NK-92 (cell line): ENCODE results near the gene IKZF1.

Experiments used
- DNase-seq: peaks from one replicate; lab custom pipeline; 2025; ENCODE audit not compliant: unreplicated experiment; lab: John Stamatoyannopoulos, UW

IKZF1 gene

DNA sequence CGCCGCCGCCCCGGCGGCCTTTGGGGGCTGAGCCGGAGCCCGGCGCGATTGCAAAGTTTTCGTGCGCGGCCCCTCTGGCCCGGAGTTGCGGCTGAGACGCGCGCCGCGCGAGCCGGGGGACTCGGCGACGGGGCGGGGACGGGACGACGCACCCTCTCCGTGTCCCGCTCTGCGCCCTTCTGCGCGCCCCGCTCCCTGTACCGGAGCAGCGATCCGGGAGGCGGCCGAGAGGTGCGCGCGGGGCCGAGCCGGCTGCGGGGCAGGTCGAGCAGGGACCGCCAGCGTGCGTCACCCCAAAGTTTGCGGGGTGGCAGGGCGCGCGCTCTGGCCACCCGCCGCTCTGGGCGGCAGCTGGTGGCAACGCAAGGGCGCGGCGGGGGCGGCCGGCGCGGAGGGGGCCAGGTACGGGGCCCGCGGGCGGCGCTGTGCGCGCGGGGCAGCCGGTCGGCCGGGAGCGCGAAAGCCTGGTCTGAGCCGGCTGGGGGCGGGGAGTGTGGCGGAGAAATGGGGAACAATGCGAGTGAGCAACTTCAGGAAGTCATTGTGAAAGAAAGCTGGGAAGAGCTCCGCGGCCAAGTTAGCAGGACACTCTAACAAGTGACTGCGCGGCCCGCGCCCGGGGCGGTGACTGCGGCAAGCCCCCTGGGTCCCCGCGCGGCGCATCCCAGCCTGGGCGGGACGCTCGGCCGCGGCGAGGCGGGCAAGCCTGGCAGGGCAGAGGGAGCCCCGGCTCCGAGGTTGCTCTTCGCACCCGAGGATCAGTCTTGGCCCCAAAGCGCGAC lies at the start of gene IKZF1:
Gene IKZF1 (plus strand): TSS at position 588 of the 782 bp plus-strand sequence. CDS start 14,346 bp downstream, outside the sequence.
- DNase-seq: no peak

DNA sequence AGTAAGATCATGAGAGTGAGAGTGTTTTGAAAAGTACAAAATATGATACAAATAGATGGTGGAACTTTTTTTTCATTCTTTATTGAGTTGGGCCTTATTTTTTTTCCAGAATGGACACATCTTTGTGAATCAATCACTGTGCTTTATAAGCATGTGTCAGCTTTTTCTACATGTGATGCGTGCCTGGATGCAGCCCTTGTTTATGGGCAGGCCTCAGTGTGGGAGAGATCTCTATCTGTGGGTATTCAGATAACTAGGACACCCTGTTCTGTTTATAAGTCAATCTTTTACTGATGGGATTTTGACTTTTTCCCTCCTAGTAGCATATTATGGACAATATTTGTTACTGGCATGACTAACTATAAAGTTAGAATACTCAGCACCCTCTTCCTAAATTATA lies 42.9 kb upstream of the IKZF1 start:
- no peak for DNase-seq

- DNase-seq: no peak
Observed at GRCh38 chr7:50262446-50262845, 42.1 kb upstream of the IKZF1 start.

- DNase-seq: no peak
Observed at GRCh38 chr7:50262916-50263690, 41.4 kb upstream of the IKZF1 start.

GRCh38 chr7:50264908-50265307 lies 39.6 kb upstream of the IKZF1 start:
- DNase-seq: no peak

DNA sequence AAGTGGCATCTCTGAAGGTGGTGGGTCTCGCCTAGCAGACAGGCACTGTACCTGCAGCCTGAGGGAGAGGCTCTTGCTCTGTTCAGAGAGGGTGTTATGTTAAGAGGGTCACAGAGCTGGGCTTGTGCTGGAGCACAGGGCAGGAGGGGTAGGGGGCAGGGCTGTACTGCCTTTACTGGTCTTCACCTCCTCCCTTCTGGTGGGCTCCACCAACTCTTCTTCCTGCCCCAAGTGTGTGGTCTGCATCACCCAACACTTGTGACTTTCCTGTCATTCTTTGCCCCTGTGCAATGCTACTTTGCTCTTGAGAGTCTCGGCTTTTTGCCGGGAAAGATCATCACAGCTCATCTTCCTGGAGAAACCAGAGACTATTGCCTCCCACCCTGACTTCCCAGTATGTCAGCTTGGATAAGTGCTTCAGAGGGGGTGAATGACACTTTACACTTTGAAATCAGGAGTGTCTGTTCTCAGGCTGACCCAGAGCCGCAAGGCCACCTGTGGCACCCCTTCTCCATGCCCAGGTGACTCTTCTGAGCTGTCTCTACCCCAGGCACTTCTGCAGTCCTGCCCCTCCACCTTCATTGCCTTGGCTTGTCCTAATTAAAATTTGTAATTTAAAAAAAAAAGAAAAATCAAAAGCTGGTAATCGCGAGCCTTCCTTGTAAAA lies 38.4 kb upstream of the IKZF1 start:
- no peak for DNase-seq

- no peak for DNase-seq
Observed at GRCh38 chr7:50266635-50267386, 37.7 kb upstream of the IKZF1 start.

DNA sequence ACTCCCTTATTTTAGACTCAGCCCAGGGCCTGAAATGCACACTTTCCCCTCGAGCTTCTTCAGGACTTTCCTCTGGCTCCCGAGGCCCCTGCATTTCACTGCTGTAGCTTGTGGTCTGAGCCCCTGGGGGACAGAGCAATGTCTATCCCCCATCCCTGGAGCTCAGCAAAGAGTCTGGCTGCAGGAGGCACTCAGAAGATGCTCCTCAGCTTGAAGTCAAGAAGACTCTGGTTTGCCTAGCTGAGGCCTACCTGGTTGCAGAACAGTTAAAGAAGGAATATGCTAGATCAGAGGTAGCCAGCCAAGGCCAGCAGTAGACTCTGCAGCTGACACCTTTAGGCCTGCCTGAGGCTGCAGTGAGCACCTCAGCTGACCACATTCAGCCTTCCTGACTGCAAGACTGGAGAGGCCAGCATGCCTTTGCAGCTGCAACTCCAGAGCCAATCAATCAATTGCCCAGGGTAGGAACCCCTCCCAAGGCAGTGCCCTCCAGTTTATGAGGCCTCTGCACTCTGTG lies 36.9 kb upstream of the IKZF1 start:
- DNase-seq: no peak

GRCh38 chr7:50268223-50268622 lies 36.3 kb upstream of the IKZF1 start:
- DNase-seq: no peak

DNA sequence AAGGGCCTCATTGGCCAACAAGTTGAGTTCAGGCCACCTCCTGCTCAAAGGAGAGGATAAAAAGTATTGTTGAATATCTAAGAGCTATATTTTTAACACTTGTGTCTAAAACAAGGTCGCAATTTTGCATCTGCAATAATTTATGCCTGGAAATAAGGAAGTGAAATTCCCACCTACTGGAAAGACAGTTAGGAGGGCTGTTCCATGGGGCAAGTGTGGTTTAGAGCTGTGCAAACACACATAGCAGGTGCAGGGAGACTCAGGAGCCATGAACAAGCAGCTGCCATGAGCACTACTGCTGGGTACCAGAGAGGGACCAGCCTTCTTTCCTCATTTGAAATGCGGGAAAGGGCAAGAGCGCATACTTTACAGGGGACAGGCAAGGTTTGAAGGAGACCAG lies 35.5 kb upstream of the IKZF1 start:
- DNase-seq: no peak

DNA sequence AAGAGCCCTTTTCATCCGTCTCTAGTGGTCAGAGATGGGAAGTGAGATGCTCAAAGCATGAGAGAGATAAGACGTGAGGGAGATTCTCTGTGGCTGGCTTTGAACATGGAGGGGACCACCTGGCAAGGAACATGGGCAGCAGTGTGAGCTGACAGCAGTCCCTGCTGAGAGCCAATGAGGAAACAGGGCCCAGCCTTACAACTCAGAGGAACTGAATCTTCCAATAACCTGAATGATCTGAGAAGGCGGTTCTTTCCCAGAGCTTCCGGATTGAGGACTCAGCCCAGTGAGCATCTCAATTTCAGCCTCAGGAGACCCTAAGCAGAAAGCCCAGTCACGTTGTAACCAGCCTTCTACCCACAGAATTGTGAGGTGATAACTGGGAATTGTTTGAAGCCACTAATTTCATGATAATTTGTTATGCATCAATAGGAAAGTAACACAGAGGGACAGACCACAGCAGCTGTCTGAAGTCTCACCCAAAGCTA lies 33.9 kb upstream of the IKZF1 start:
- no peak for DNase-seq

DNA sequence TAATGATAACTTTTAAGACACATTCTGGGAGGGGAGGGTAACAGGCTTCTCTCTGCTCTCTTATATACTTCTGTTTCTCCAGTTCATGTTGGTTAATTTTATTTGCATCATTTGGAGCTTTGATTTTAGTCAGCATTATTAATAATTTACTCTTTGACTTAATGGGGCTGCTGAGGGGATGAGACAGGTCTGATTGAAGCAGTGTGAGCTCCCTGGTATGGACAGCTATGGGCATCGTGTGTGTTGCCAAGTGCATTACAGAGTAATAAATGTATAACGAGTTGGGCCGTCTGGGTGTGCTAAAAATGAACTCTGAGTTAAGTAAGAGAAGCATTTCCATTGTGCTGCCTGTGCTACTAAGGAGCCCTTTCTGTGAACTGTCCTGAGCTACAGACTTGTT lies 31.7 kb upstream of the IKZF1 start:
- no peak for DNase-seq

DNA sequence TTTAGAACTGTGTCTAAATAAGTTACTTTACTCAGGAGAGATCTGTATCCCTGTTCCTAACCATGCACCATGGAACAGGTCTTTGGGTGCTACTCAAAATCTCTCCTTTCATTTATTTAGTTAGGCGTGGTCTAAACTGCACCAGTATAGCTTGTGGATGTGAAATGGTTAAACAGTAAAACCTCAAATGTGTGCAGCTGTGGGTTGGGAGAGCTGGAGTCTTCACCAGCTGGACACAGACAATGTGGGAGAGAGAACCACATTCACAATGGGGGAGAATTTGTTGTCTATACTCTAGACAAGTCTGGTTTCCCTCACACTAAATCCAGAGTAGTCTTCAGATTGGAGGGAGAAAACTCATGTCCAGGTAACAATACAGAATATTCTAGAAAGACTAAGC lies 31.2 kb upstream of the IKZF1 start:
- DNase-seq: no peak

- DNase-seq: no peak
Observed at GRCh38 chr7:50273870-50274269, 30.6 kb upstream of the IKZF1 start.

GRCh38 chr7:50274361-50274760 lies 30.2 kb upstream of the IKZF1 start:
- DNase-seq: no peak

DNA sequence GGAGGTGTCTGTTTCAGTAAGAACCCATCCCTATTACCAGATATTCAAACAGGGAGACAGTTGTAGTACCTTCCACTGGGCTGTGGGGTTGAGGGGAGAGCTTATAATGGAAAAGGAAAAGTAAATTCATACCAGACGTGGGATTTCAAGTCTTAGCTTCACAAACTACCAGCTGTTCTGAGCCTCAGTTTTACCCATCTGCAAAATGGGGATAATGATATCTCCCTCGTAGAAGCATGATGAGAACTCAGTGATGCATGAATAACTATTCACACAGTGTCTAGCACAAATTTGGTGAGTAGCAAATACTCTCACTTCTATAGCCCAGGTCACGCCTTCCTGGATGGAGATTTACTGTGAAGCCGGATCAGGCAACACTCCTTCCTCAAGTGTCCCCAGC lies 29.1 kb upstream of the IKZF1 start:
- DNase-seq: no peak

DNA sequence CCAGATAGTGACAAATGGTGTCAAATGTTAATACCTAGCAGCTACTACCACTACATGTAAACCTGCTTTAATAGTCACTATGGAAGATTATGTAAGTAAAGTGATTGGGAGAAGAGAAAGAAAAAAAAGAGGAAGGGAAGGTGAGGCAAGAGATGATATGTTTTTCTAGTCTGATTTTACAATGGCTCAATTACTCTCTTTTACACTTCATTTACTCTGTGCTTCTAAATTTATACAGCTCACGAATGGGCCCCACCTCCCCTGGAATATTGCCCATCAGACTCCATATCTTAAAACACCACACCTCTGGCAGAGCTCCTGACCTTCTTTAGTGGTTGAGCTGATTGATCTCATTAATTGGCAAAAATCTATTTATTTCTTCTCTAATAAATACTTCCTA lies 28.0 kb upstream of the IKZF1 start:
- no peak for DNase-seq

DNA sequence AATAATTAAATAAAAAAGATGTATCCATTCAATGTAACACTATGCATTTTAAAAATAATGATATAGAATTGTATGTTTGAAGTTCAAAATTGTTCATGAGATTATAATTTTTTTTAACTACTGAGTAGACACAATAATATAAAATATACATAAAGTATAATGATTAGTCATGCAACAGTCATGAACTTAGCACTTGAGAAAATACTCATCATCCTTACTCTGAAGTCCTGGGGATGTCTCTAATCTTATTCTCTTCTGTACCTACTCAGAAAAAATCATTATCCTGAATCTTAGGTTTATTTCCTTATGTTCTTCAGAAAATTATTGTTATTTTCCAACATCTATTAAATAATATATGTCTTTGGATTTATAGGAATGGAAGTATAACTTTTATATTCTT lies 26.4 kb upstream of the IKZF1 start:
- DNase-seq: no peak

DNA sequence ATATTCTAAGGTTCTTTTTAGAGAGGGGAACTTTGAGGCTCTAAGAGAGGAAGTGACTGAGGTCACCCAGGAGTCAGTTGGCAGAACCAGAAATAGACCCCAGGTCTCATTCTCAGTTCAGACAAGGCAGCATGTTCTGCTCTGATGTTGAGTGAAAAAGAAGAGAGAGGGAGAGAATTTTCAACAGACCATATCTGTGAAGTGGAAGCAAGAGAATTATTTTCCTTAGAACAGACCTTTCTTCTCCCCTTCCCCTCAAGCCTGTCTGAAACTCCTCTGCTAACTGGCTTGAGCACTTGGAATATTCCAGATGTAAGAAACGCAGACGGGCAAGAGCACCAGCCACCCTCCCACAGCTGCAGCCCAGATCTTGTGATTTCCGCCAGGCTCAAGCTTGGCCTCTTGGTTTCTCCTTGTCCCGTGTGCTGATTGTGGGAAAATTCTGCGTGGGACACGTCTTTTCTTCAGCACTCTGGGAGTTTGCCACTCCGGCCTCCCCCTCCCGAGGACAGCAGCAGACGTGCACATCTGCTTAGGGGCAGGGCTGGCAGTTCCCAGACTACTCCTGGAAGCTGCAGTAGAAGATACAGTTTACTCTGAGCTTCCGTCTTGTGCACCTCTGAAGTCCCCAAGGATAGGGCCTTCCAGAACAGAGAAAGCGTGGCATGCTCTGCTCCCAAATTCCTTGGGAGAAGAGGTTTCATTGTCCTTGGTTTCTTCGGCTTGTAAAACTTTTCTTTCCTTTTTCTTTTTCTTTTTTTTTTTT lies 22.7 kb upstream of the IKZF1 start:
- DNase-seq: no peak
